Measurements from ENCODE around the gene HSPA5. TPM values are rescaled to one million over a fixed set of nuclear protein-coding genes. Genes with fewer than 3 reads are reported as not detected.
"Not testable (repeated sequence)": the region's sequence is repeated elsewhere in the genome, so short reads cannot be mapped to it uniquely, and the experiment has no call there.

The HSPA5 gene
- total RNA-seq, 1 donor from 2014 or later: 369 TPM

GRCh38 chr9:125227761-125228160, 13.4 kb downstream of the HSPA5 start:
- Mint-ChIP-seq H3K27ac (ENCODE audit: unreplicated experiment) (no peak overlapping the region), H3K9me3 (ENCODE audit: low read depth) (no peaks in the 10 kb centered on the region), H3K4me3 (ENCODE audit: unreplicated experiment) (no peak overlapping the region), H3K27me3 (ENCODE audit: low read depth) (no peaks in the 10 kb centered on the region), H3K36me3 (ENCODE audit: low read depth) (peaks cover 6% of the 10 kb centered on the region), H3K4me1 (ENCODE audit: low read depth) (no peaks in the 10 kb centered on the region)
- TF ChIP-seq, protein P1, sequence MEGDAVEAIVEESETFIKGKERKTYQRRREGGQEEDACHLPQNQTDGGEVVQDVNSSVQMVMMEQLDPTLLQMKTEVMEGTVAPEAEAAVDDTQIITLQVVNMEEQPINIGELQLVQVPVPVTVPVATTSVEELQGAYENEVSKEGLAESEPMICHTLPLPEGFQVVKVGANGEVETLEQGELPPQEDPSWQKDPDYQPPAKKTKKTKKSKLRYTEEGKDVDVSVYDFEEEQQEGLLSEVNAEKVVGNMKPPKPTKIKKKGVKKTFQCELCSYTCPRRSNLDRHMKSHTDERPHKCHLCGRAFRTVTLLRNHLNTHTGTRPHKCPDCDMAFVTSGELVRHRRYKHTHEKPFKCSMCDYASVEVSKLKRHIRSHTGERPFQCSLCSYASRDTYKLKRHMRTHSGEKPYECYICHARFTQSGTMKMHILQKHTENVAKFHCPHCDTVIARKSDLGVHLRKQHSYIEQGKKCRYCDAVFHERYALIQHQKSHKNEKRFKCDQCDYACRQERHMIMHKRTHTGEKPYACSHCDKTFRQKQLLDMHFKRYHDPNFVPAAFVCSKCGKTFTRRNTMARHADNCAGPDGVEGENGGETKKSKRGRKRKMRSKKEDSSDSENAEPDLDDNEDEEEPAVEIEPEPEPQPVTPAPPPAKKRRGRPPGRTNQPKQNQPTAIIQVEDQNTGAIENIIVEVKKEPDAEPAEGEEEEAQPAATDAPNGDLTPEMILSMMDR (IDR thresholded peaks at IDR 0.05): no peak
- DNase-seq (ENCODE audit: low spot score): peak; percentile 10

- H3K4me1 Mint-ChIP-seq (ENCODE audit: low read depth); DNase-seq (ENCODE audit: low spot score); H3K27me3 Mint-ChIP-seq (ENCODE audit: low read depth); H3K9me3 Mint-ChIP-seq (ENCODE audit: low read depth); H3K27ac Mint-ChIP-seq (ENCODE audit: unreplicated experiment); H3K4me3 Mint-ChIP-seq (ENCODE audit: unreplicated experiment): not testable (repeated sequence)
- peaks cover 14% of the 10 kb centered on the region for H3K36me3 Mint-ChIP-seq (ENCODE audit: low read depth)
These were observed 16.3 kb downstream of the HSPA5 start for GRCh38 chr9:125224858-125225257.

DNA sequence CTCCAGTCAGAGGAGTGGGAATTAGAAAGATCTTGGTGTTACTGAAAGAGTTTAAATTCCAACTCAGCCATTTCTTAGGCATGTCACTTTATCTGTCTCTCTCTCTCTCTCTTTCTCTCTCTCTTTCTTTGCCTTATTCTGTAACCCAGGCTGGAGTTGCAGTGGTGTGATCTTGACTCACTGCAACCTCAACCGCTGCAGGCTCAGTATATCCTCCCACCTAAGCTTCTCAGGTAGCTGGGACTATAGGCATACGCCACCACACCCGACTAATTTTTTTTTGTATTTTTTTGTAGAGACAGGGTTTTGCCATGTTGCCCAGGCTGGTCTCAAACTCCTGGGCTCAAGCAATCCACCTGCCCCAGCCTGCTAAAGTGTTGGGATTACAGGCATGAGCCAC, 22.5 kb downstream of the HSPA5 start:
- Mint-ChIP-seq H3K36me3 (ENCODE audit: low read depth) (peaks cover 16% of the 10 kb centered on the region), H3K4me1 (ENCODE audit: low read depth) (no peaks in the 10 kb centered on the region), H3K9me3 (ENCODE audit: low read depth) (no peaks in the 10 kb centered on the region), H3K27ac (ENCODE audit: unreplicated experiment) (no peak overlapping the region), H3K4me3 (ENCODE audit: unreplicated experiment) (no peak overlapping the region), H3K27me3 (ENCODE audit: low read depth) (no peaks in the 10 kb centered on the region)
- TF ChIP-seq, protein P1 (IDR thresholded peaks at IDR 0.05): no peak
- DNase-seq (ENCODE audit: low spot score): no peak

DNA sequence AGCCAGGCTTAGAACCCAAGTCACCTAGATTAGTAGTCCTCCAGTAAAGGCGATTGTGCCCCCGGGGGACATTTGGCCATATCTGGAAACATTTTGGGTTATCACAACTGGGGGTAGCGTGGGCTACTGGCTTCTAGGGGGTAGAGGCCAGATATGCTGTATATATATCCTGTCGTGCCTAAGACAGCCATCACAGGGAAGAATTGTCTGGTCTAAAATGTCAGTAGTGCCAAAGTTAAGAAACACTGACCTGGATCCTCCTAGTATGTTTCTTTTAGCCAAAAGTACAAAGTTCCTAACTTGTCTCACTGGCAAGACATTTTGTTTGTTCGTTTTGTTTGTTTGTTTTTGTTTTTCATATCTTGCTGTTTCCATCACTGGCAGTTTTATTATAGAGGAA, 27.0 kb downstream of the HSPA5 start:
- no peak overlapping the region for H3K27ac Mint-ChIP-seq (ENCODE audit: unreplicated experiment)
- no peak for DNase-seq (ENCODE audit: low spot score)
- H3K36me3 Mint-ChIP-seq (ENCODE audit: low read depth): peaks cover 12% of the 10 kb centered on the region
- H3K4me1 Mint-ChIP-seq (ENCODE audit: low read depth): no peaks in the 10 kb centered on the region
- TF ChIP-seq, protein P1 (IDR thresholded peaks at IDR 0.05): no peak
- no peaks in the 10 kb centered on the region for H3K27me3 Mint-ChIP-seq (ENCODE audit: low read depth)
- no peaks in the 10 kb centered on the region for H3K9me3 Mint-ChIP-seq (ENCODE audit: low read depth)
- H3K4me3 Mint-ChIP-seq (ENCODE audit: unreplicated experiment): no peak overlapping the region

DNA sequence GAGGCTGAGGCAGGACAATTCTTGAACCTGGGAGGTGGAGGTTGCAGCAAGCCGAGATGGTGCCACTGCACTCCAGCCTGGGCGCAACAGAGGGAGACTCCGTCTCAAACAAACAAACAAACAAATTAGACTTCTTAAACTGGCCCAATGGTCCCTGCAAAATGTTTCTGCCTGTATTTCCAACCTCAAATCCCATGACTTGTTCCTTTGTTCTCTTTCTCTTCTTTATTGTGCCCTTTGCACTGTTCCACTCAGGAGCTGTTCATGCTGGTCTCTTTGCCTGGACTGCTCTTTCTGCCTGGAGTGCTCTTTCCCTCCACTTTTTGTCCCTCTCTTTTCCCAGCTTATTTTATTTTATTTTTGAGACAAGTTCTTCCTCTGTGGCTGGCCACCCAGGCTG, 36.7 kb downstream of the HSPA5 start:
- no peak for DNase-seq (ENCODE audit: low spot score)
- H3K9me3 Mint-ChIP-seq (ENCODE audit: low read depth): no peaks in the 10 kb centered on the region
- peaks cover 14% of the 10 kb centered on the region for H3K4me1 Mint-ChIP-seq (ENCODE audit: low read depth)
- H3K36me3 Mint-ChIP-seq (ENCODE audit: low read depth): peaks cover 17% of the 10 kb centered on the region
- no peak overlapping the region for H3K27ac Mint-ChIP-seq (ENCODE audit: unreplicated experiment)
- H3K4me3 Mint-ChIP-seq (ENCODE audit: unreplicated experiment): no peak overlapping the region
- H3K27me3 Mint-ChIP-seq (ENCODE audit: low read depth): no peaks in the 10 kb centered on the region
- TF ChIP-seq, protein P1 (IDR thresholded peaks at IDR 0.05): no peak

GRCh38 chr9:125202846-125203618, 38.1 kb downstream of the HSPA5 start:
- Mint-ChIP-seq H3K27me3 (ENCODE audit: low read depth) (no peaks in the 10 kb centered on the region), H3K27ac (ENCODE audit: unreplicated experiment) (no peak overlapping the region), H3K36me3 (ENCODE audit: low read depth) (peaks cover 13% of the 10 kb centered on the region), H3K4me1 (ENCODE audit: low read depth) (peaks cover 14% of the 10 kb centered on the region), H3K4me3 (ENCODE audit: unreplicated experiment) (no peak overlapping the region), H3K9me3 (ENCODE audit: low read depth) (no peaks in the 10 kb centered on the region)
- no peak for DNase-seq (ENCODE audit: low spot score)
- TF ChIP-seq, protein P1 (IDR thresholded peaks at IDR 0.05): no peak

Measured in chondrocyte (in vitro differentiated cells).